ENCODE results near the gene HSD17B14.
A peak's percentile ranks its signal among the peaks of the same experiment; 100 is the strongest.
"Not testable (repeated sequence)": the region's sequence is repeated elsewhere in the genome, so short reads cannot be mapped to it uniquely, and the experiment has no call there.

The HSD17B14 gene

GRCh38 chr19:48867123-48867745, 30.9 kb upstream of the HSD17B14 start:
- DNase-seq (ENCODE audit: low read depth), result no peak

DNA sequence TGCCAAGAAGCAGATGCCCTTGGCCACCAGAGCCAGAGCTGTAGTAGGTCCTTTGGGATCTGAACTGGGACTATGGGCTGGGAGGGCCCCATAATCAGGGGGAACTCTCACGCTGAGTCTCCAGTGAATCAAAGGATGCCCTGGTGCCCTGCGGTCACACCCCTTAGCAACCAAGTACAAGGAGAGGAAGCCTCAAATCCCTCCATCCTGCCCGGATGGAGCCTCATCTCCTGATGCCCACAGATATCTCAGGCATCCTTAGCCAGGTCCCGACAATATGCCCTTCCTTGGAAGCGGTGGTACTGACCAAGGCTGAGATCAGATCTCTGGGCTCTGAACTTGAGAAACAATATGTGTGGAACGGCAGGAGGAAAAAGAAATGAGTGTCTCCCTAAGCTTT, 30.4 kb upstream of the HSD17B14 start:
- DNase-seq (ENCODE audit: low read depth), result no peak

- DNase-seq (ENCODE audit: low read depth), result no peak
Measured at GRCh38 chr19:48862827-48863226, 26.5 kb upstream of the HSD17B14 start.

GRCh38 chr19:48861313-48861712, 25.0 kb upstream of the HSD17B14 start:
- no peak for DNase-seq (ENCODE audit: low read depth)

DNA sequence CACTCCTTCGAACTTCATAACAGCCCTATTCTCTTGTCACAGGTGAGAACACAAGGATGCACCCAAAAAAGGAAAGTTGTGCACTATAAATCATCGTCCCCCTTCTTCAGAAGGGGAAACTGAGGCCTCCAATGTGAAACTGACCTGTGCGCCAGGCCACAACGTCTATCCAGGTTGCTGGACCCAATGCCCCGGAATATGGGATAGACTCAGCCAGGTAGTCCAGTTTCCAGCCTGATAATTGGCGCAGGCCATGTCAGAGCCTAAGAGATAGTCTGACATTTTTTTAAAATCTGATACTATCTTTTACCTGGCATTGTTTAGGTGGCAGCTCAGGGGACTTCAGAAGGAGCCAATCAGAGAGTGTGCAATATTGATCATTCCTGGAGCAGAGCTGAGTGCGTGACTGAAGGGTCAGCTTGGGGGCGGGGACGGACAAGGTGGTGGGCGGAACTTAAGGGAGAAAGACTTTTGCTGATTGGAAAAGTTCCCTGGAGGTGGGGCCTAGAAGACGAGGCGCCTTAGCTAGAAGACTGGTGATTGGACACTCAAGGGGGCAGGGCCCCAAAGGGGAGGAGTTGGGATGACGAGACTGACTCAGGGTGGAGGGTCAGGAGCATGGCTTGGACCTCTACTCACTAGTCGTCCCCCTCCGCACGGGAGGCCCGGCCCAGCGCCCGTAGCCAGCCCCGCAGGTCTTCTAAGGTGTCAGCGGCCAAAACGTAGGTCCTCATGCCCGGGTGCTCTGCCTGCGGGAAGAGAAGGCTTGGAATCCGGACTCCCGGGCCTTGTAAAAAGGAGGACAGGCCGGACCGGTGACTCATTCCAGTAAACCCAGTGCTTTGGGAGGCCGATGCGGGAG, 23.7 kb upstream of the HSD17B14 start:
- DNase-seq (ENCODE audit: low read depth), result no peak

DNA sequence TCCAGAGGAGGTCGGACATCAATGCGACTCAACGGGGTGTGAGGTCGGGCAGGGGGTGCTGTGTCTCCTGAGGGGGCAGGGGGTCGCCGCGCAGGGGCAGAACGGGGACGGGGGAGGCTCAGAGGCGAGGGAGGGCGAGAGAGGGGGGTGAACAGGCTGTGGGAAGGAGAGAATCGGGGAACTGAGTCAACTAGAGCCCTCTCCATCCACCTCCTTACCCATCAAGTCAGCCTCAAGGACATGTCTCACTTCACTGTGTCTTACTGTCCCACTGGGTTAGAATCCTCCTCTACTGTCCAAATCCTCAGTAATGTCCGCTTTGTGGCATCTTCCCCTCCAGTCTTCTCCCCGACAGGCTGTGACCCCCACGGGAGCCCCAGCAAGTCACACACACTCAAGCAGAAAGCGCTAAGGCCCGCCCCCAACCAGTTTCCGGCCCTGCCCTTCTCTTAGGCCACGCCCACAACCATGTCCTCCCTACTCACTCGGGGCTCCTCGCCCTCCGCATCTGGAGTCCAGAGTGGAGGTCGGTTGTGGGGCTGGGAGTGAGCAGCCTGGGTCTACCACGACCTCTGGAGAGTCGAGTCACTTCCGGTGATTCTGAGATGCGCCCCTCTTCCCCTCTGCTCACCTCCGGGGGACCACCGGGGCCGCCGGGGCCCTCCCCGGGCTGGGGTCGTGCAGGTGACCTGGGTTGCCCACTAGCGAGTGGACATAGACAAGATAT, 22.9 kb upstream of the HSD17B14 start:
- DNase-seq (ENCODE audit: low read depth), result peak; percentile 73

DNA sequence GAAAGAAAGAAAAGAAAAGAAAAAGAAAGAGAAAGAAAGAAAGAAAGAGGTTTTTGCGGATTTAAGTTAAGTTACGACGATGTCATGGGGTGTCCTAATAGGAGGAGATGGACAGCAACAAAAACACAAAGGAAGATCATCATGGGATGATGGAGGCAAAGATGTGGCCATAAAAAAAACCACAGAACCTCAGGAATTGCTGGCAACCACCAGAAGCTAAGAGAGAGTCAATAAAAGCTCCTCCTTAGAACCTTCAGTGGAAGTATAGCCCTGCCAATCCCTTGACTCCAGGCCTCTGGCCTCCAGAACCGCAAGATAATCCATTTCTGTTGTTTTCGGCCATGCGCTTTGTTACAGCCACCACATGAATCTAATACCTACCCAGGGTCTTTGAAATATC, 20.6 kb upstream of the HSD17B14 start:
- no peak for DNase-seq (ENCODE audit: low read depth)

GRCh38 chr19:48854103-48854502, 17.8 kb upstream of the HSD17B14 start:
- no peak for DNase-seq (ENCODE audit: low read depth)

- DNase-seq (ENCODE audit: low read depth), result no peak
Measured at GRCh38 chr19:48853483-48853882, 17.2 kb upstream of the HSD17B14 start.

- DNase-seq (ENCODE audit: low read depth), result no peak
Measured at GRCh38 chr19:48852292-48852691, 16.0 kb upstream of the HSD17B14 start.

GRCh38 chr19:48846659-48847058, 10.4 kb upstream of the HSD17B14 start:
- DNase-seq (ENCODE audit: low read depth), result not testable (repeated sequence)

- no peak for DNase-seq (ENCODE audit: low read depth)
Measured at GRCh38 chr19:48845384-48845783, 9.1 kb upstream of the HSD17B14 start.

DNA sequence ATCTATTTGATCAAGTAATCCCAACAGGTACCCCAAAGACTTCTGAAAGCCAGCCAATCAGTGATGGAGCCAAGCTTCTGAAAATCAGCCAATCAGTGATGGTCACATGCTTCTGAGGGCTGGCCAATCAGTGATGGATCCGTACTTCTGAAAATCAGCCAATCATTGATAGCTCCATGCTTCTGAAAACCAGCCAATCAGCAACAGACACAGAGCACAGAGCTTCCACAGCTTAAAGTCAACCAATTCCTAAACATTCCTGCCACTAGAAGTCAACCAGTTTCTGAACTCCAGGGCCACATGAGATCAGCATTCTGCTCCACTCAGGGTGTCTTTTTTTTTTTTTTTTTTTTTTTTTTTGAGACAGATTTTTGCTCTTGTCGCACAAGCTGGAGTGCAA, 8.2 kb upstream of the HSD17B14 start:
- DNase-seq (ENCODE audit: low read depth), result no peak

DNA sequence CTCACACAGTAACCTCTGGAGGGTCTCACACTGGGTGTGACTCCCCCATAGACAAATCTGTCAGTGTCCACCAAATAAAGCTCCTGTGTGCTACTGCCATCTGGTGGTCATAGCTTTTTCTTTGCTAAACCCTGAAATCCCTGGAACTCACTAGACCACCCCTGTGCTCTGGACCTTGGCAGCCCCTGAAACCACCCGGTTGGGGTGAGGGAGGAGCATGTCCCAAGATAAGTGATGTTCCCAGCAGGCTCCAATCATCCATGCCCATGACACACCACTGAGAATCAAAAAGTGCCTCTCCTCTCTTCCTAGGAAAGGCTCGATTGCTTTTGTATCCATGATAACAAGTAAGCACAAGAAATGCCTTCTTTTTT, 6.5 kb upstream of the HSD17B14 start:
- DNase-seq (ENCODE audit: low read depth), result peak; percentile 37

DNA sequence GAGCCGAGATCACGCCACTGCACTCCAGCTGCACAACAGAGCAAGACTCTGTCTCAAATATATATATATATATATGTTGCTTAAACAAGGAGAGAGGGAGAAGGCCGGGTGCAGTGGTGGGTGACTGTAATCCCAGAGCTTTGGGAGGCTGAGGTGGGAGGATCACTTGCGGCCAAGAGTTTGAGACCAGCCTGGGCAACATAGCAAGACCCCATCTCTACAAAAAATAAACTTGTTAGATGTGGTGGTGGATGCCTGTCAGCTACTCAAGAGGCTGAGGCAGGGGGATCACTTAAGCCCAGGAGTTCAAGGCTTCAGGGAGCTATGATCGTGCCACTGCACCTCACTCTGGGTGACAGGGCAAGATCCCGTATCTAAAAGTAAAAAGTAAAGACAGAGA, 5.3 kb upstream of the HSD17B14 start:
- DNase-seq (ENCODE audit: low read depth), result no peak

GRCh38 chr19:48841047-48841446, 4.8 kb upstream of the HSD17B14 start:
- no peak for DNase-seq (ENCODE audit: low read depth)

GRCh38 chr19:48837687-48838086, 1.4 kb upstream of the HSD17B14 start:
- DNase-seq (ENCODE audit: low read depth), result no peak

DNA sequence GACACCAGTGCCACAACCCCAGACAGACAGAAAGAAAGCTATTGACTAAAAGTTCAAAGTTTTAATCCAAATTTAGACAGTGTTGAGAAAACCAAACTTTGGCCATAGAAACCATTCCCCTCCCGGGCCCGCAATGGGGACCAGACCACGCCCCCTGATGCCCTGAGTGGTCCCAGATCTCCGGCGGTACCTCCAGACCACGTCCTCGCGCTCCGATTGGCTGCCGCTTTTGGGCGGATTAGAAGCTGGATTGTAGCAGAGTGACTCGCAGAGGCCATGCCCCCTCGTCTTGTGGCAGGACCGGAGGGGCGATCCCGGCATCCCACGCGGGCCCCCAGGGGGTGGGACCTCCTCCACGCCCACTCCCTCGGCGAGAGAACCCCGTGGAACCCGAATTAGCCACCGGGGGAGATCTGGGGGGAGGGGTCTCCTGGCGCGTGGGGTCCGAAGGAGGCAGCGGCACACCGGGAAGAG, 797 bp upstream of the HSD17B14 start:
- DNase-seq (ENCODE audit: low read depth), result peak; percentile 71

DNA sequence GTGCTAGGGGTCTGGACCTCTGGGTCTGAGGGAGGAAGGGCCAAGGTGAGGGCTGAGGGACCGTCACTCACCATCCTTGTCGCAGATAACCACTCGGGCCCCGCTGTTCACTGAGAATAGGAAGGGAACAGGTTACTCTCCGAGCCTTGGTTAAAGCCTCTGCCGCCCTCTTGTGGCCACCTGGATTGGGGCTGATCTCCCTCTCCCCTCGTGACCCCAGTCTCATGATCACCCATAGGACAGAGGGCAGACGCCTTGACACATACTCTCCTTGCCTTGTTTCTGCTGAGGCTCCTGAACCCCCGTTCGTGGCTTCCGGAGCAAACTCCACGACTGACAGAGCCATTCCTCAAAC, 580 bp downstream of the HSD17B14 start:
- peak; percentile 90 for DNase-seq (ENCODE audit: low read depth)

DNA sequence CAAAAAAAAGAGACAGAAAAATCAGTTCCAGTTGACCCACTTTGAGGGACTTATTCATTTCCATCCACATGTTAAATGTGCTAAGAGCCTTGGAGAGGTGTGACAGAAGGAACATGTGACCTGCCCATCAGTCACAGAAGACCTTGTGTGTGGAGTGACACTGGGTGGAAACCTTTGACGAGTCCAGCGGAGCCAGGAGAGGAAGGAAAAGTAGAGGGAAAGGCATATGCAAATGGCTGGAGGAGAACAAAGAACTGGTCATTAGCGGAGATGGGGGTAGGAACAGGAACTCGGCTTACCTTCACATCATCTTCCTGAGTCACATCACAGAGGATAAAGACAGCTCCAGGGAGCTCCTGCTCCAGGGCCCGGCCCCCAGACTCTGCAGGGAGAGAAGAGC, 2.3 kb downstream of the HSD17B14 start:
- DNase-seq (ENCODE audit: low read depth), result no peak

GRCh38 chr19:48833049-48833448, 3.2 kb downstream of the HSD17B14 start:
- DNase-seq (ENCODE audit: low read depth), result no peak

- DNase-seq (ENCODE audit: low read depth), result no peak
Measured at GRCh38 chr19:48830965-48831364, 5.3 kb downstream of the HSD17B14 start.

DNA sequence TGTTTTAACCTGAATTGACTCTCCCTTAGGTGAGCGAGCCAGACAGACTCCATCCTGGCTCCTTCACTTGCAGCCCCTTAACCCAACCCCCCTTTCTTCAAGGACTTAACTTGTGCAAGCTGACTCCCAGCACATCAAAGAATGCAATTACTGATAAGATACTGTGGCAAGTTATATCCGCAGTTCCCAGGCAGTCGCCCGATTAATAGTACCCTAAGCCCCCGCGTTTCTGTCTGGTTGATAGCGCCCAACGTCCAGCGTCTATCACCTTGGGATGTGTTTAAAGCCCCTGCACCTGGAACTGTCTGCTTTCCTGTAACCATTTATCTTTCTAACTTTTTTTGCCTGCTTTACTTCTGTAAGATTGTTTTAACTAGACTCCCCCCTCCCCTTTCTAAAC, 6.2 kb downstream of the HSD17B14 start:
- no peak for DNase-seq (ENCODE audit: low read depth)
